GOT3 (cell line): ENCODE results near the gene PHF20.
A peak's percentile ranks its signal among the peaks of the same experiment; 100 is the strongest.
"Not testable (repeated sequence)": the region's sequence is repeated elsewhere in the genome, so short reads cannot be mapped to it uniquely, and the experiment has no call there.

Experiments
- DNase-seq: peaks from one replicate; lab custom pipeline; 2025; ENCODE audit warnings: mixed read lengths; lab: John Stamatoyannopoulos, UW

PHF20 gene

DNA sequence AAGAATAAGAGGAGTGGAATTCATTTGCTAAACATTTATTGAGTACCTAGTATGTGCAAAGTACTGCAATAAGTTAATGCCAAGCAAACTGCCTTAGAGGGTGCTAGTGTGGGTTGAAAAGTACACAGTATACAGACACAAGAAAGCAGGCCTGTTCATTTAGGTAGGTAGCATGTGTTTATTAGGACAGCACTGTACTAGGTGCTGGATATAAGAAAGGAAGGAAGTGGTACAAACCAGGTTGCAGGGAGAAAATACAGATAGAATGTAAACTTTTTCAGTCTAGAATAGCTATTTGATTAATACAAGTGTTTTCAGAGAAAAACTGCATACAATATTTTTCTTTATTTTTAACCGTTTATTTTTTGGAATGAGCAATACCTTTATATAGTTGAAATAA, 68.1 kb downstream of the PHF20 start:
- no peak for DNase-seq

DNA sequence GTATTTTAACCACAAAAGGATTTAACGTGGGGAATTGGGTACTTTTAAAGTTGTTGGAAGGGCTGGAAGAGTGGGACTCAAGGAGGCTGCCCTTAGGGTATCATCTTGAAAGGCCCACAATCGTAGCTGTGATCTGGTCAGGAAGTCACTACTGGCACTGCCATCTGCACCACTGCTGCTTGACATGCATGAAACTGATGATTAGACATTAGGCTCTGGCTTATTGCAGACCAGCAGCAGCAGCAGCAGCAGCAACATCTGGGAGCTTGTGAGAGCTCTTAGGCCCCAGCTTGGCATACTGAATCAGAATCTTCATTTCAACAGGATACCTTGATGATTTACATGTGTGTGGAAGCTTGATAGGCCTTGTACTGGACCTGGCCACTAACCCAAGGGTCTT, 68.6 kb downstream of the PHF20 start:
- DNase-seq = no peak

DNA sequence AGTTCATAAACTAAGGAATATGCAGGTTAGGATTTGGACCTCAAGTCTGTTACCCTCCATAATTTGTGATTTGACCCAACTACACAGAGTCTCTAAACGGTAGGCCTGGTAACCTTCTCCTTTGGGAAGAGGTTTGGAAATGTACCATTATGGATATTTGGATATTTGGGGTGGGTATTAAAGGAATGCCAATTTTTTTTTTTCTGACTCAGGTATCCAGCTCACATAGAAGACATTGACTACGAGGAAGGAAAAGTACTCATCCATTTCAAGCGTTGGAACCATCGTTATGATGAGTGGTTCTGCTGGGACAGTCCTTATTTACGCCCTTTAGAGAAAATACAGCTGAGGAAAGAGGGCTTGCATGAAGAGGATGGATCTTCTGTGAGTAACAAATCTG, 70.5 kb downstream of the PHF20 start:
- DNase-seq = no peak

DNA sequence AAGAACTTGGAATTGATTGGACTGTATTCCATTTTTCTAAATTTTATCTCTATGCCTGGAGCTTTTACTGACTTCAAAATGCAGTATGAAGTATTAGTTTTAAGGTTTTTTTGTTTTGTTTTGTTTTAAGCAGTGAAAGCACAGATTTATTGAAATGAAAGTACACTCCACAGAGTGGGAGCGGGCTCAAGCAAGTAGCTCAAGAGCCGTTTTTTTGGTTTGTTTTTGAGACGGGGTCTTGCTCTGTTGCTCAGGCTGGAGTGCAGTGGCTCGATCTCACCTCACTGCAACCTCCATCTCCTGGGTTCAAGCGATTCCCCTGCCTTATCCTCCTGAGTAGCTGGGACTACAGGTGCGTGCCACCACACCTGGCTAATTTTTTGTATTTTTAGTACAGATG, 72.1 kb downstream of the PHF20 start:
- DNase-seq = not testable (repeated sequence)

DNA sequence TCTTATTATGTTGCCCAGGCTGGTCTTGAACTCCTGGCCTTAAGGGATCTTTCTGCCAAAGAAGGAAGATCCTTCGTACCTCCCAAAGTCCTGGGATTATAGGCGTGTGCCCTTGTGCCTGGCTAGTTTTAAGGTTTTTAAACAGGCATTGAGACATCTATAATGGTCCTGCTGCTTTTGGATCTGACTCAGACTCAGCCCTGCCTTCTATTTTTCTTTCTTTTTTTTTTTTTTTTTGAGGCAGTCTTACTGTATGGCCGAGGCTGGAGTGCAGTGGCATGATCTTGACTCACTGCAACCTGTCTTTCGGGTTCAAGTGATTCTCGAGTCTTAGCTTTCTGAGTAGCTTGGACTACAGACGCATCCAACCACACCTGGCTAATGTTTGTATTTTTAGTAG, 73.7 kb downstream of the PHF20 start:
- no peak for DNase-seq

DNA sequence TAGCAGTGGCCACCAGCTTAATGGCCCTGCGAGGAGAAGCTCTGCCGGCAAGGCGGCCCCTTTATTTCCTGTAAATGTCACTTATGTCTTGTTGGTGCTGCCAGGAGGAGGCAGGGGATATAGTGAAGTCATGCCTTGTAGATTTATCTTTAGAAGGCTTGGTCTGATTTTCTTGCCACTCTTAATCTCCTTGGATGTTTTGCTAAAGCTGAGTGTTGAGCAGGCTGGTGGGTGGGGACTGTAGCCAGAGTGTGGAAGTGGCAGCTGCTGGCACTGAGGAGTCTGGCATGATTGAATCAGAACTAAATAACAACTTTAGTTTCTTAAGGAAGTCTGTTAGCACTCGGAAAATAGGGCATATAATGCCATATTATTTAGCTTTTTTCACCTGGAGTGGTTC, 77.9 kb downstream of the PHF20 start:
- DNase-seq = no peak

DNA sequence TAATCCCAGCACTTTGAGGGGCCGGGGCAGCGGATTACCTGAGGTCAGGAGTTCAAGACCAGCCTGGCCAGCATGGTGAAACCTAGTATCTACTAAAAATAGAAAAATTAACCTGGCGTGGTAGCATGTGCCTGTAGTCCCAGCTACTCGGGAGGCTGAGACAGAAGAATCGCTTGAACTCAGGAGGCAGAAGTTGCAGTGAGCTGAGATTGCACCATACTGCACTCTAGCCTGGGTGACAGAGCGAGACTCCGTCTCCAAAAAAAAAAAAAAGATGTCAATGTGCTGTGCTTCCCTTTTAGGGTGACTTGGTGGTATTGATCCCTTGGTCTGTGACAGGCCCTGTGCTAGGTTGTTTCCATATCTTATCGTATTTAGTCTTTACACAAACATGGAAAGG, 79.8 kb downstream of the PHF20 start:
- DNase-seq = not testable (repeated sequence)

DNA sequence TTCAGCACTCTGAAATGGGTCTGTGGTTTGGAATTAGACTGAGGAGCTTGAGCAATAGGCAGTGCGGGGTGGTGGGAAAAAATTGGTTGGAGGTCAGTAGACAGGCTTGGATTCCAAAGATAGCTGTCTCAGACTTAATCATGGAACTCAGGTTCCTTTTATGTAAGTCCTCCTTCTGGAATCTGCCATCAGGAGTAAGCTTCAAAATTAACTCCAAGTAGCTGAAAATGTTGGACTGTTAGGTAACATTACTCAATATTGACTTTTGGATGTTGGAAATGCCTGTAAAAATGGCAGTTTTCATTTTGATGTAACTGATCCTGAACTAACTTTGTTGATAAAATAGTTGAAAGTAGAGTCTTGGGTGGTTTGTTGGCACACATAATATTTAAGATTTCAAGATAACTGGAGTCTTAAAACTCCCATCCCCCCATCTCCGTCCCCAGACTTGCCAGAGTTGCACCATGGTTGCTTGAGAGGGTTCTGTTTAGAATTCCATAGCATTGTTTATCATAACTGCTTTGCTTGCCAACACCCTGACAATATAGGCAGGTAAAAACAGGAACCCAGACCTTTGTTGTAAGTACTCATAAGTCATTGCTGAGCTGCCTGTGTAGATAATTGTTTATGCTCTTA, 83.0 kb downstream of the PHF20 start:
- DNase-seq = no peak

DNA sequence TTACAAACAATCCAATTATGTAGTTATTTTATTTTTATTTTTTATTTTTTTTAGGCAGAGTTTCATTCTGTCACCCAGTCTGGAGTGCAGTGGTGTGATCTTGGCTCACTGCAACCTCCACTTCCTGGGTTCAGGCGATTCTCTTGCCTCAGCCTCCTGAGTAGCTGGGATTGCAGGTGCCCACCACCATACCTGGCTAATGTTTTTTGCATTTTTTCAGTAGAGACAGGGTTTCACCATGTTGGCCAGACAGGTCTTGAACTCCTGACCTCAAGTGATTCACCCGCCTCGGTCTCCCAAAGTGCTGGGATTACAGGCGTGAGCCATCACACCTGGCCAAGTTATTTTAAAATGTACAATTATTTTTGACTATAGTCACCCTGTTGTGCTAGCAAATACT, 83.8 kb downstream of the PHF20 start:
- not testable (repeated sequence) for DNase-seq

DNA sequence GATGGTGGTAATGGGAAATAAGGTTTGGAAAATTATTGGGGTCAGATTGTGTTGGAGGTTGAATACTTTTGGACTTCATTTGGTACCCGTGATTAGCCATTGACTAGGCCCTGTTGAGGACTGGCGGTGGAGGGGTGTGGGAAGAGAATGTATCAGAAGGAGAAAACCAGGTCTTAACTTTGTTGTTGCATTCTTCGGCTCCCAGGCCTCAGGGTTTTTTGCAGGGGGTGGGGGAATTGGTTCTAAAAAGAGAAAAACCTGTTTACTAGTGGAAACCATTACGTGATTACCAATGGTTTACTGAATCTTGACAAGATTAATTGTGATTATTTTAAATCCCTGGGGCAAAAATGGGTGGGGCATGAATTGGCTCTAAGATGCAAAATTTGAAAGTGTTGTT, 85.1 kb downstream of the PHF20 start:
- DNase-seq = no peak

DNA sequence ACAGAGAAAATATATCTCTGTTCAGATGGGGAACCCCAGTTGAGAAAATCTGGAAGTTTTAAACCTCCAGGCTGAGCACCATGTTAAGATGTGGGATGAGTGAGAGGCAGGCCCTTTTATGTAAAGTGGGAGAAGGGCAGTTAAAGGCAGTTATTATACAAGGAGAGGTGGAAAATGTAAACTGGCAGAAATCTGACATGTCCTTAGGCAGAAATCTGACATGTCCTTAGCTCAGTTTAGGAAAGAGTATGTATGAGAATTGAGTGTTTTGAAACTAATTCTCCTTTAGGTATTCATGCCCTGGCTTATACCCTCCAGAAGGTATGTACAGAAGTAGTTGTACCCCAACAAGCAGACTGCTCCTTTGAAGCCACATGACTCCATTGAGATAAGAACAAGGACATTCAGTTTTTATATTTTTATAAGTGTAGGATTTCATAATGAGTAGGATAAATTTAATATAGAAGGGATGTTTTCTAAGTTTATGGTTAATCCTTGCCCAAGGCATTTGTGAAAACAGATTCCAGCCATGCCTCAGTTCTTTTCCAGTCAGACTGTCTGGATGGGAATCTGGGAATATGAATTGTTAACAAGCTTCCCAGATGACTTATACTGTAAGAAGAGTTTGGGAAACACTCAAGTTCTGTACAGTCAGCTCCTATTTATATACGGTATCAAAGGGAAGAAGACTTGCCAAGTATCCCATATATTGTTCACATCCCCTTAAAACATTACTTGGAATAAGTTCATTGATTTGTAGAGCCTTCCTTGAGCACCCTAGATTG, 94.8 kb downstream of the PHF20 start:
- DNase-seq = no peak

DNA sequence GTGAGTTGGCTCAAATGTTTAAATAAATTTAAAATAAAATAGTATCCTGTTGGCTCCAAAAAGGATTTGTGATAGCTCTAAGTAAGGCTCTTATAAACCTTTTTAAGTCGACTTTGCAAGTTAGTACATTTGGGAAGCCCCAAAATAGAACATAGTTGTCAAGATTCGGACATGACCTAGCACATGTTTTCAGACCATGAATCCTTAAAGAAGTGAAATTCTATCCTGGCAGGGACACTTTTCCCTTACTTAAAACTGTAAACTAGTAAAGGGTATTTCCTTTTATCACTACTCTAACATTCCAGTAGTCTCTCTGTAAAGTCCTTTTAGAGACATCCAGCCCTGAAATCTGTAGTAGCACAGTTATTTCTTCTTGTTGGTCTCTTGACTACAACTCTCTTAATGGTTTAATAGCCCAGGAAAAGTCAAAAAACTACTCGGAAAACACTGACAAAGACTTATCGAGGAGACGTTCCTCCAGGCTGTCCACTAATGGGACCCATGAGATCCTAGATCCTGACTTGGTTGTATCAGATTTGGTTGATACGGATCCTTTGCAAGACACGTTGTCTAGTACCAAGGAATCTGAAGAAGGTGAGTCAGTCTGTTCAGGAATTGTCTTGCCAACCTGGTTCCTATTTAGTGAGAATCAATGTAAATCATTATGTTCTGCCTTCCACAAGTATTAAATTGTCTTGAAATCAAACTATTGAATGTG, 98.9 kb downstream of the PHF20 start:
- DNase-seq = no peak

DNA sequence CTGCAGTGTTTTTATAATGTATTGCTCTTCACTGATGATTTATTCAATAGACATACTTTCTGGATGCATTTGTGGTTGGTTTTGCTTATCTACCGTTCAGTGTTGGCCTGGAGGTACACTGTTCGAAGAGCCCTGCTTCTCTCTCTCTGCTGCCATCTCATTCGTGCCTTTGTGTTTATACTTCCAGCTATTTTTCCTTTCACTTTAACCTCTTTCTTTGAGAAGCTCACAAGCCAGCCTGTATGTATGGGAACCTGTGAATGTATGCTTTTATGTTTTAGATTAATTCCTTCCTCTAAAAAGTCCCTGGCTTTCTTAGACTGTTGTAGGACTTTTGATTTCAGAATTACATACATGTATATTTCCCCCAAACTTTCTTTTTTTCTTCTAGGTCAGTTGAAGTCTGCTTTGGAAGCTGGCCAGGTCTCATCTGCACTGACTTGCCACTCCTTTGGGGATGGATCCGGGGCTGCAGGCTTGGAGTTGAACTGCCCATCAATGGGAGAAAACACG, 99.5 kb downstream of the PHF20 start:
- DNase-seq = no peak

DNA sequence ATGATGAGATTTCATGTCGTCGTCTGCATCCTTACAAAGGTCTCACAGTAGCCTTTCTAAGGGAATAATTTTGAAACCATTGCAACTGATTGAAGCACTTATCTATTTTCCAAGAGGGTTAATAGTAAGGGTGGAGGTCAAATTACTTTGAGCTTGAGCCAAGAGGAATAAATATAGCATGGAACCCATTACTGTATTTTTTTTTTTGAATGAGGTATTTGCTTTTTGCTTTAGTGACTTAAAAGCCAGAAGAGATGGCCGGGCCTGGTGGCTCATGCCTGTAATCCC, 104.2 kb downstream of the PHF20 start:
- no peak for DNase-seq

DNA sequence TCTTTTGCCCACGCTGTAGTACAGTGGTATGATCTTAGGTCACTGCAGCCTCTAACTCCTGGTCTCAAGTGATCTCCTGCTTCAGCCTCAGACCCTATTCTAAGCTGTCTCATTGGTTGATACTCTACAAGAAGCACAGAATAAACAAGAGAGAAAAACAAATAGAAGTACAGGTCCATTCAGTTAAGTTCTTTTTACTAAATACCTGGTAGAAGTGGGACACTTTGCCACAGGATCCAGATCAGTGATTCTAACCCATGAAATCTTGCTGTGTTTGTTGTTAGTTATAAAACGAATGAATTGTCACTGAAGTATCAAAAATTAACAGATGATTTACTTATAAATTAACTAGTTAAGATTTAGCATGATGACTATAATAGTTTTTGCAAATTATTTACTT, 105.8 kb downstream of the PHF20 start:
- no peak for DNase-seq

DNA sequence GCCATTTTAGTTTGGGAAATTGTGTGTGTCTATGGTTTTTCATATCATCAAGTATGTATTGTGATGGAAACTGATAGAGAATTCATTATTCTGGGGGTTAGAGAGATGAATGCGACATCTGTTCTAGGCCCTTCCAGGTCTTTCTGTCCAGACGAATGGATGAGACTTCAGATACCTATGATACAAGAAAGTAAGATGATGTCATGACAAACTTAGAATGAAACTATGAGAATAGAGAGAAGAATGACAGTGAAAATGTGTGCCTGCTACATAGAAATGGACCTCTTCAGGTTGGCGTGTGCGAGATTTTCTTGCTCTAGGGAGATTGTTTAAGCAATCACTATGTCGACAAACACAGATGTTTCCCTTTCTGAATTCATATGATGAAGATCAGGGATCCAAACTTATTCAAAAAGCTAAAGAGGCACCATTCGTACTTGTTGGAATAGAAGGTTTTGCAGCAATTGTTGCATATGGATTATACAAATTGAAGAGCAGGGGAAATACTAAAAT, 106.4 kb downstream of the PHF20 start:
- no peak for DNase-seq

DNA sequence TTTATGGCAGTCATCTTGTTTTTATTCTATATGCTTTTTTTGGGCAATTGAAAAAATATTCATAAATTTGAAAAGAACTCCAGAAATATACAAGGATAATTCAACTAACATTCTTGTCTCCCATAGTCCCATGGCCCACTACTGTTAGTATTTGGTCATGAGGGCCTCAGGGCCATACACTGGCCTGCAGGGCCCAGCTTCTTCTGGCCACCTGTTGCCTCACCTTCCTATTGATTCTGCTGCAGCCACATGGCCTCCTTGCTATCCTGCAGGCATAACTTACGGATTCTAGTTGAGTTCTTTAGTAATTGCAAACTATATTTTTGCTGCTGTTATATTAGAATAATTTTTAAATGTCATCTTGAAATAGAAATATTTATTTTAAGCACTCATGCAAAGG, 109.9 kb downstream of the PHF20 start:
- no peak for DNase-seq

DNA sequence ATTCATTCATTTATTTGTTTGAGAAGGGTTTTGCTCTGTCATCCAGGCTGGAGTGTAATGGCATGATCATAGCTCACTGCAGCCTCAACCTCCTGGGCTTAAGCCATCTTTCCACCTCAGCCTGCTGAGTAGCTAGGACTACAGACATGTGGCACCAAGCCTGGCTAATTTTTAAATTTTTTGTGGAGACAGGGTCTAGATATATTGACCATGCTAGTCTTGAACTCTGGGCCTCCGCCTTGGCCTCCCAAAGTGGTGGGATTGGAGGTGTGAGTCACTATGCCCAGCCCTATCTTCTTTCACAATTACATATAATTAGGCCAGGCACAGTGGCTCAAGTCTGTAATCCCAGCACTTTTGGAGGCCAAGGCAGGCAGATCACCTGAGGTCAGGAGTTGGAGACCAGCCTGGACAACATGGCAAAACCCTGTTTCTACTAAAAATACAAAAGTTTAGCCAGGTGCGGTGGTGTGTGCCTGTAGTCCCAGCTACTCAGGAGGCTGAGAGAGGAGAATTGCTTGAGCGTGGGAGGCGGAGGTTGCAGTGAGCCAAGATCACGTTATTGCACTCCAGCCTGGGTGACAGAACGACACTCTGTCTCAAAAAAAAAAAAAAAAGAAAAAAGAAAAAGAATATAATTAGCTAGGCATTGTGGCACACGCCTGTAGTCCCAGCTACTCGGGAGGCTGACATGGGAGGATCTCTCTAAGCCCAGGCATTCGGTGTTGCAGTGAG, 110.8 kb downstream of the PHF20 start:
- not testable (repeated sequence) for DNase-seq

DNA sequence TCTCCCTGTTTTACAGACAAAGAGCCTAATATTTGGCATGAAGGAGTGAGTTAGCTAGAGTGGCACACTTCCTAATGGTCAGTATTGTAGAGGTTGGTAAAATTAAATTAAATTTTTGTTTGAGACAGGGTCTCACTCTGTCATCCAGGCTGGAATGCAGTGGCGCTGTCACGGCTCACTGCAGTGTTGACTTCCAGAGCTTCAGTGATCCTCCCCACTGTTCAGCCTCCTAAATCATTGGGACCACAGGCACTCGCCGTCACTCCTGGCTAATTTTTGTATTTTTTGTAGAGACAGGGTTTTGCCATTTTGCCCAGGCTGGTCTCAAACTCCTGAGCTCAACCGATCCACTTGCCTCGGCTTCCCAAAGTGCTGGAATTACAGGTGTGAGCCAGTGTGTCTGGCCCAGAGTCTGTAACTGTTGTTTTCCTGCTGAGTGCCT, 111.5 kb downstream of the PHF20 start:
- no peak for DNase-seq

DNA sequence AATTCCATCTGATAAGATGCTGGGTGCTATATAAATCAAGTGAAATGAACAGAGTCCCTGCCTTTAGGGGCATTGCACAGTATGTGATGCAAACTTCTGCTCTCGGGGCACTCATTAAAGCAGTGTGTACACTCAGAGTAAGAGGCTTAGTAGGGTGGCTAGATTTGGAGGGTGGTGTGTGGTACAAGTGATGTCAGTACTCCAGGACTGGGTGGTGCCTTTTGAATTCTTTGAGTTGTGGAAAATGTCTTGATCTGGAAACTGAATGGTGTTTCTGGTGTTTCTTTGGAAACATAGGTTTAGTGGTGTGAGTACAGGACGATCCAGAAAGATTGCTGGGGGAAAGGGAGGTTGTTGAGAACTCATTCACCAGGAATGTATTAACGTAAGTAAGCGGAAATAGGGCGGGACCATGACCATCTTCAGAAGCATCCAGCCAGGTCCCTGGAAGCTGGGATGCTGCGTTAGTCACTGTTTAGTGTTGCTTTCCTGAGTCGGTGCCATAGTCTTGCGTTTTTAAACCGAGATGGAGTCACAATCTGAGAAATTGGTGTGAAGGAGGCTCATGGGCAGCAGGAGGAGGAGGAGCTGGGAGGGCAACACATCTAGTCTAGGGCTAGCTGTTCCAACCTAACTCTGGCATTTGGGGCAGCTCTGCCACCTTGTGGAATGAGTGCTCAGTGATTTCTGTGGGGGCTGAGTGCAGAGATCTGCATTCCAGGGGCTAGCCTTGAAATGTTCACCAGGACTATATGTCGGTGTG, 112.1 kb downstream of the PHF20 start:
- peak; percentile 83 for DNase-seq

DNA sequence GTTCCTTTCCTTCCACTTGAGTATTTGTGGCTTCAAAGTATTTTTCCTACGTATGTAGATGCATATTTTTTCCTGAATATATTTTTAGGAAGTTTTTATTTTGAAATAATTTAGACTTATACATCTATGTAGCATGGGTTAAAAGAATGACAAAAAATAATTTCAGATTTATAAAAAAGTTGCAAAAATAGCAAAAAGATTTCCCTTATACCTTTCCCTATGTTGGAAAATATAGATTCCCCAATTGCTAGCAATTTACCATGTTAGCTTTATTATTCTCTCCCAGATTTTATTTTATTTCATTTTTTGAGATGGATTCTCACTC, 112.7 kb downstream of the PHF20 start:
- DNase-seq = no peak

DNA sequence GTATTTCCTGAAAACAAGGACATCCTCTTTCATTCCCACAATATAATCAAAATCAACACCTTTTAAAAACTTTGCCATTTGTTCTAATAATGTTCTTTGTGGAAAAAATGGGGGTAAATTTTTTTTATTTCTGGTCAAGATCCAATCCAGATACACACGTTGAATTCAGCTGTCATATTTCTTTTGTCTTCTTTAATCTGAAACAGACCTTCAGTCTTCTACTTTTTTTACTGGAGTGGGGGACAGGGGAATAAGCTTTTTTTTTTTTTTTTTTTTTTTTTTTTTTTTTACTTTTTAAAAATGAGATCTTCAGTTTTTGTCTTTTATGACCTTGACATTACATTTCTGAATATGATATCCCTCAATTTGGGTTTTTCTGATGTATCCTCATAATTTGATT, 113.4 kb downstream of the PHF20 start:
- no peak for DNase-seq
